ENCODE measurements around the gene DAPK1. TPM values are rescaled to one million over a fixed set of nuclear protein-coding genes. Genes with fewer than 3 reads are reported as not detected.

DAPK1 gene
- total RNA-seq, 1 experiment from 2014 or later: 133 TPM

GRCh38 chr9:87648606-87649005 lies 150.9 kb downstream of the DAPK1 start:
- BruUV-seq (replicated peaks): no TSS peak

GRCh38 chr9:87650611-87651295 lies 153.1 kb downstream of the DAPK1 start:
- intact Hi-C loops (cut with micrococcal nuclease; ENCODE audit: unreplicated experiment): no loop called here
- TF ChIP-seq, protein P1, sequence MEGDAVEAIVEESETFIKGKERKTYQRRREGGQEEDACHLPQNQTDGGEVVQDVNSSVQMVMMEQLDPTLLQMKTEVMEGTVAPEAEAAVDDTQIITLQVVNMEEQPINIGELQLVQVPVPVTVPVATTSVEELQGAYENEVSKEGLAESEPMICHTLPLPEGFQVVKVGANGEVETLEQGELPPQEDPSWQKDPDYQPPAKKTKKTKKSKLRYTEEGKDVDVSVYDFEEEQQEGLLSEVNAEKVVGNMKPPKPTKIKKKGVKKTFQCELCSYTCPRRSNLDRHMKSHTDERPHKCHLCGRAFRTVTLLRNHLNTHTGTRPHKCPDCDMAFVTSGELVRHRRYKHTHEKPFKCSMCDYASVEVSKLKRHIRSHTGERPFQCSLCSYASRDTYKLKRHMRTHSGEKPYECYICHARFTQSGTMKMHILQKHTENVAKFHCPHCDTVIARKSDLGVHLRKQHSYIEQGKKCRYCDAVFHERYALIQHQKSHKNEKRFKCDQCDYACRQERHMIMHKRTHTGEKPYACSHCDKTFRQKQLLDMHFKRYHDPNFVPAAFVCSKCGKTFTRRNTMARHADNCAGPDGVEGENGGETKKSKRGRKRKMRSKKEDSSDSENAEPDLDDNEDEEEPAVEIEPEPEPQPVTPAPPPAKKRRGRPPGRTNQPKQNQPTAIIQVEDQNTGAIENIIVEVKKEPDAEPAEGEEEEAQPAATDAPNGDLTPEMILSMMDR (IDR thresholded peaks at IDR 0.05; ENCODE audit: unreplicated experiment): no peak
- no TSS peak for BruUV-seq (replicated peaks)
- DNase-seq: no peak
- no peaks in the 10 kb centered on the region for H3K4me1 Mint-ChIP-seq (ENCODE audit: low read depth, unreplicated experiment)
- peaks cover 21% of the 10 kb centered on the region for H3K36me3 Mint-ChIP-seq (ENCODE audit: insufficient read depth, unreplicated experiment)
- no peaks in the 10 kb centered on the region for H3K9me3 Mint-ChIP-seq (ENCODE audit: low read depth, unreplicated experiment)
- H3K4me3 Mint-ChIP-seq (ENCODE audit: low read depth, unreplicated experiment): no peak overlapping the region
- H3K27me3 Mint-ChIP-seq (ENCODE audit: unreplicated experiment): no peaks in the 10 kb centered on the region
- CTCF ChIA-PET: interaction anchor here (0.9 kb wide), 1 partner anchor 12 kb away, joined by 3 read pairs; no protein-coding TSS in a partner anchor
- H3K27ac Mint-ChIP-seq (ENCODE audit: unreplicated experiment): no peak overlapping the region

More at GRCh38 chr9:87648606-87649005, 150.9 kb downstream of the DAPK1 start:
- TF ChIP-seq, protein P1 (IDR thresholded peaks at IDR 0.05; ENCODE audit: unreplicated experiment): no peak
- Mint-ChIP-seq H3K4me3 (ENCODE audit: low read depth, unreplicated experiment) (no peak overlapping the region), H3K27ac (ENCODE audit: unreplicated experiment) (no peak overlapping the region), H3K4me1 (ENCODE audit: low read depth, unreplicated experiment) (no peaks in the 10 kb centered on the region), H3K27me3 (ENCODE audit: unreplicated experiment) (no peaks in the 10 kb centered on the region), H3K36me3 (ENCODE audit: insufficient read depth, unreplicated experiment) (peaks cover 29% of the 10 kb centered on the region), H3K9me3 (ENCODE audit: low read depth, unreplicated experiment) (no peaks in the 10 kb centered on the region)
- no peak for DNase-seq
- intact Hi-C loops (cut with micrococcal nuclease; ENCODE audit: unreplicated experiment): no loop called here
- CTCF ChIA-PET: no interaction called here

- Mint-ChIP-seq H3K27me3 (ENCODE audit: unreplicated experiment) (no peaks in the 10 kb centered on the region), H3K4me3 (ENCODE audit: low read depth, unreplicated experiment) (no peak overlapping the region), H3K4me1 (ENCODE audit: low read depth, unreplicated experiment) (no peaks in the 10 kb centered on the region), H3K27ac (ENCODE audit: unreplicated experiment) (no peak overlapping the region), H3K9me3 (ENCODE audit: low read depth, unreplicated experiment) (no peaks in the 10 kb centered on the region), H3K36me3 (ENCODE audit: insufficient read depth, unreplicated experiment) (peaks cover 27% of the 10 kb centered on the region)
- no peak for DNase-seq
- CTCF ChIA-PET: no interaction called here
- intact Hi-C loops (cut with micrococcal nuclease; ENCODE audit: unreplicated experiment): no loop called here
- no TSS peak for BruUV-seq (replicated peaks)
- TF ChIP-seq, protein P1 (IDR thresholded peaks at IDR 0.05; ENCODE audit: unreplicated experiment): no peak
Observed at GRCh38 chr9:87651431-87651830, 153.8 kb downstream of the DAPK1 start.

DNA sequence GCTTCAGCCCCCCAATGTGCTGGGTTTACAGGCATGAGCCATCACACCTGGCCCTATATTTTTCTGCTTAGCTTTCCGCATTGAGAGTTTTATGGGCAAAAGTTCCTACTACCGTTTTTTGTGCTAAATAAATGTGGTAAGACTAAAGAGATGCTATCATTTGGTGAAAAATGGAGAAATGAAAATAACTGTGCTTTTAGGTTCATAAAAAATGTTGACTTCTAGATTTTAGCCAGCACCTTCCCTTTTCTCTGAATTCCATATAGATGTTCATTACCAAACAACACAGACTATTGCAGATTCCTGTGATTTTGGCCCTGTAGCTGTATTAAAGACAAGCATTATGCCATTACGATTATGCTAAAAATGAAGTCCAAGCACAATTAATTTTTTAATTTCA lies 156.3 kb downstream of the DAPK1 start:
- Mint-ChIP-seq H3K4me1 (ENCODE audit: low read depth, unreplicated experiment) (no peaks in the 10 kb centered on the region), H3K9me3 (ENCODE audit: low read depth, unreplicated experiment) (no peaks in the 10 kb centered on the region), H3K27me3 (ENCODE audit: unreplicated experiment) (no peaks in the 10 kb centered on the region), H3K27ac (ENCODE audit: unreplicated experiment) (no peak overlapping the region), H3K36me3 (ENCODE audit: insufficient read depth, unreplicated experiment) (peaks cover 23% of the 10 kb centered on the region), H3K4me3 (ENCODE audit: low read depth, unreplicated experiment) (no peak overlapping the region)
- CTCF ChIA-PET: interaction anchor here (0.6 kb wide), 1 partner anchor 77 kb away, joined by 3 read pairs; no protein-coding TSS in a partner anchor
- no peak for DNase-seq
- BruUV-seq (replicated peaks): no TSS peak
- intact Hi-C loops (cut with micrococcal nuclease; ENCODE audit: unreplicated experiment): no loop called here
- TF ChIP-seq, protein P1 (IDR thresholded peaks at IDR 0.05; ENCODE audit: unreplicated experiment): no peak

All from Calu3 (cell line).